GM10248 (cell line): ENCODE measurements around the gene BMP7.

Experiments used
- CTCF ChIA-PET: fragments of 300-600 bp; sonication (Branson Sonifier 250); formaldehyde crosslinking; extraction: SDS; loops from one replicate; lab custom pipeline; 2021; ENCODE audit warnings: antibody characterized with exemption; lab: Yijun Ruan, JAX
- POLR2A ChIA-PET: fragments of 350-650 bp; sonication (Branson Sonifier 250); formaldehyde crosslinking; extraction: SDS; loops from one replicate; lab custom pipeline; 2020; ENCODE audit warnings: antibody characterized with exemption; lab: Yijun Ruan, JAX
- DNase-seq: peaks from one replicate; pipeline ENCODE4 v3.0.0; 2012; ENCODE audit errors: extremely low spot score
- TF ChIP-seq, protein P1 (sequence below): IDR thresholded peaks from 2 replicates; pipeline ENCODE4 v1.5.1; 2012; ENCODE audit warnings: mild to moderate bottlenecking, low read depth; ENCODE audit errors: extremely low read depth, missing control alignments, control extremely low read depth

Gene BMP7

DNA sequence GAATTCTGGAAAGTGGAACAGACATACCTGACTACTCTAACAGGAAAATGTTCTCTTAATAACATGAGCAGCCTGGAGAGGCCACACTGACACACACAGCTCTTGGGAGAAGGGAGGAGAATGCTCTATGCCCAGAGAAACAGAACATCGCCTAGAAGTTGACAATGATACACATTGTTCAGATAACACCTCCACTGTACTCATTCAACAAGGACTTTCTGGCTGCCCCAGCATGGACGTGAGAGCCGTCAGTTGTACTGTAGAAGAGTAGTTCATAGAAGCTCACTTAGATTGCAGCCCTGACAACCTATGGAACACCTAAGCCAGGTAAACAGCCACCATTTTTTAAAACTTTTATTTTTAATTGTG, 28.9 kb downstream of the BMP7 start:
- DNase-seq, result no peak
- TF ChIP-seq, protein P1, sequence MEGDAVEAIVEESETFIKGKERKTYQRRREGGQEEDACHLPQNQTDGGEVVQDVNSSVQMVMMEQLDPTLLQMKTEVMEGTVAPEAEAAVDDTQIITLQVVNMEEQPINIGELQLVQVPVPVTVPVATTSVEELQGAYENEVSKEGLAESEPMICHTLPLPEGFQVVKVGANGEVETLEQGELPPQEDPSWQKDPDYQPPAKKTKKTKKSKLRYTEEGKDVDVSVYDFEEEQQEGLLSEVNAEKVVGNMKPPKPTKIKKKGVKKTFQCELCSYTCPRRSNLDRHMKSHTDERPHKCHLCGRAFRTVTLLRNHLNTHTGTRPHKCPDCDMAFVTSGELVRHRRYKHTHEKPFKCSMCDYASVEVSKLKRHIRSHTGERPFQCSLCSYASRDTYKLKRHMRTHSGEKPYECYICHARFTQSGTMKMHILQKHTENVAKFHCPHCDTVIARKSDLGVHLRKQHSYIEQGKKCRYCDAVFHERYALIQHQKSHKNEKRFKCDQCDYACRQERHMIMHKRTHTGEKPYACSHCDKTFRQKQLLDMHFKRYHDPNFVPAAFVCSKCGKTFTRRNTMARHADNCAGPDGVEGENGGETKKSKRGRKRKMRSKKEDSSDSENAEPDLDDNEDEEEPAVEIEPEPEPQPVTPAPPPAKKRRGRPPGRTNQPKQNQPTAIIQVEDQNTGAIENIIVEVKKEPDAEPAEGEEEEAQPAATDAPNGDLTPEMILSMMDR, result no peak
- CTCF ChIA-PET, result interaction anchor here (1.0 to 1.9 kb wide), 2 partner anchors 10 to 16 kb away, joined by 3 to 7 read pairs; no protein-coding TSS in a partner anchor
- POLR2A ChIA-PET, result no interaction called here

GRCh38 chr20:57236813-57237584, 29.4 kb downstream of the BMP7 start:
- TF ChIP-seq, protein P1, result no peak
- CTCF ChIA-PET, result interaction anchor here (1.0 kb wide), 1 partner anchor 15 kb away, joined by 3 read pairs; no protein-coding TSS in a partner anchor
- no peak for DNase-seq
- POLR2A ChIA-PET, result no interaction called here

- POLR2A ChIA-PET, result no interaction called here
Measured at GRCh38 chr20:57234556-57235251, 31.7 kb downstream of the BMP7 start.

DNA sequence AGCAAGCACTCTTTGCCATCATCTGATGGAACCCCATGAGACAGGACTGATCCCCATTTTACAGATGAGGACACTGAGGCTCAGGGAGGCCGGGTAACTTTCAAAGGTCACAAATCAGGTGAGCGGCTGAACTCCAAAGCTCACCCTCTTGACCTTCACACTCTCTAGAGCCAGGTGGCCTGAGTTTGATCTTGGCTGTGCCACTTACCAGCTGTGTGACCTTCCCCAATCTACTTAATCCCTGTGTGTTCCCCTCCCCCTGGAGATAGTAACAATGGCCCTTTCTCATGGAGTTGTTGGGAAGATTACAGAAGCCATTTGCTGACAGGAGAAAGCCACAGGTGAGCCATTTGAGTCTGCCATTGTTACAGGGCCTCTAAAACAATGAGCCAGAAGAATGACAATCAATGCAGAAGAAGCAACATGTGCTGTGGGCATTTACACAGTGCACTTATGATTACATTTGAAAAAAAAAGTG, 34.5 kb downstream of the BMP7 start:
- CTCF ChIA-PET, result no interaction called here
- TF ChIP-seq, protein P1, result no peak
- DNase-seq, result no peak
- POLR2A ChIA-PET, result no interaction called here

More at GRCh38 chr20:57234556-57235251, 31.7 kb downstream of the BMP7 start:
- TF ChIP-seq, protein P1, result no peak
- no peak for DNase-seq
- CTCF ChIA-PET, result no interaction called here

- DNase-seq, result no peak
- TF ChIP-seq, protein P1, result no peak
- CTCF ChIA-PET, result no interaction called here
- POLR2A ChIA-PET, result no interaction called here
Measured at GRCh38 chr20:57231161-57231560, 35.3 kb downstream of the BMP7 start.

DNA sequence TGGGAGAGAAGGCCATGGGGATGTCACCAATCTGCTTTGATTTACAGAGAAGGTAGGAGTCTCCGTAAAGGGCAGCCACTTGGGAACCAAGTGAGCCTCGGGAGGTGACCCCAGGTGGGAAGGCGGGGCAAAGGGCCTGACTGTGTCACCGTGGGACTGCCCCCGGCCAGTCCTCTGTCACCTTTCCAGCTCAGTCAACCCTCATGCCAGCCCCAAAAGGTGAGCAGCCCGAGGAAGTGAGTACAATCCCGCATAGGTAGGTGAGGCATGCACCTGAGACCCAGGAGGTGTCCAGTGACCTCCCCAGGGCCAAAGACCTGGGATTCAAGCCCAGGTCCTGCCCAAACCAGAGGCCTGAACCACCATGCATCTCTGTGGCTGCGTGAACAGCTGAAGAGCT, 36.2 kb downstream of the BMP7 start:
- CTCF ChIA-PET, result no interaction called here
- TF ChIP-seq, protein P1, result no peak
- POLR2A ChIA-PET, result no interaction called here

More for the DNA sequence above, 36.2 kb downstream of the BMP7 start:
- DNase-seq, result no peak
